ENCODE results near the gene PLBD2.

The PLBD2 gene

DNA sequence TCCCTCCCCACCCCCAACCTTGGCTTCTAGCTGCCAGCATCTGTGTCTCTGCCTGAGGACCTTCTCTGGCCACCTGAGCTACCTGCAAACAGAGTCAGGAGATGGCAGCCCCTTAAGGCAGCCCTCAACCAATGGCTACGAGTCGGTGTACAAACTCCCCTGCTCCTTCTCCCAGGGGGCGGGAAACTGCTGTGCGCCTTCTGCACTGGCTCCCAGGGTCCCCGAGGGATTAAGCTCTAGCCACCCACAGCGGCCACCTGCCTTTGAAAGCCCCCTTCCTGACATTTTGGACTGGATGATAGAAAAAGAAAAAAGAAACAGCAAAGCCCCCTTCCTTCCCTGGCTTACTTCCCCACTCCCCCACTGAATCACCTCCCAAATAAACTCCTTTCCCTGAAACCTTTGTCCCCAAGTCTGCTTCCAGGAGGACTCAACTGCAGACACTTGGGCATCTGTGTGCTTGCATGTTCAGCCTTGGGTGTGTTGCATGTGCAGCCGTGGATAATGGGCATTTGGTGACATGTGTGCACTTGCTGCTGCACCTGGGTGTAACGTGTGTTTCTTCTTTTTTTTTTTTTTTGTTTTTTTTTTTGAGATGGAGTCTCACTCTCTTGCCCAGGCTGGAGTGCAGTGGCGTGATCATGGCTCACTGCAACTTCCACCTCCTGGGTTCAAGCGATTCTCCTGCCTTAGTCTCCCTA lies 39.3 kb downstream of the PLBD2 start:
- peak in 1 of 2 experiments; percentile 50 for DNase-seq

DNA sequence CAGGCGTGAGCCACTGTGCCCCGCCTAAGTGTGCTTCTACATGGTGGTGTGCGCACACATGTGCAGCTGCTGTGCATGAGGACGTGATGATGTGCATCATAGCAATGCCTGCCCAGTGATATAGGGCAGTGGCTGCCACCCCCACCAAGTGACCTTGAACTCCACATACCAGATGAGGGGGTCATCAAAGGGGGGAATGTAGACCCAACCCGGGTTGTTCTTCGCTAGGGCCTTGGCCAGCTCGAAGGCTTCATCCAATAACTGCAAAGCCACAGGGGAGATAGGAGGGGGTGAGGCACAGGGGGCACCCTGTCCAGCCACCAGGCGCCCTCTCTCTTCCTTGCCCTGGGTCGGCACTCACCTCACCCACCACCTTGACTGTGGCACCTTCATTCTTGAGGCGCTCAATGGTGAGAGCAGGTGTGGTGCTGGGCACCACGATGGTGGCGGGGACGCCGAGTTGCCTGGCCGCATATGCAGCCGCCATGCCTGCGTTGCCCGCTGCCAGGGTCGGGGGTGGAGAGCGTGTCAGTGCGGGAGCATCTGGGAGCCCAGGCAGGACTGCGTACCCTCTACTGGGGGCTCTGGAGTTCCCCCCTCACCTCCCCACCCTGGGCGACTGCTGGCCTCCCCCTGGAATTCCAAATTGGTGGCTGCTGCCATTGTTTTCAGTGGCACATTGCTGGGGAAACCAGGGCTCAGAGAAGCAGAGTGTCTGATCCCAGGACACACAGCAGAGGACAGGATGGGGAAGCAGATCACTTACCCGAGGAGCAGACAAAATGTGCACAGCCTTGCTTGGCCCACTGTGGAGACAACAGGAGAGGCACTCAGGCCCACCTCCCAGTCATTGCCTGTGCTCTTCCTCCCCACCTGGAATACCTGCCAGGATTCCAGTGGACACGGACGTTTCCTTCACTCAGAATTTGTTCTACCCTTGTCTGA lies 40.2 kb downstream of the PLBD2 start:
- no peak for DNase-seq

DNA sequence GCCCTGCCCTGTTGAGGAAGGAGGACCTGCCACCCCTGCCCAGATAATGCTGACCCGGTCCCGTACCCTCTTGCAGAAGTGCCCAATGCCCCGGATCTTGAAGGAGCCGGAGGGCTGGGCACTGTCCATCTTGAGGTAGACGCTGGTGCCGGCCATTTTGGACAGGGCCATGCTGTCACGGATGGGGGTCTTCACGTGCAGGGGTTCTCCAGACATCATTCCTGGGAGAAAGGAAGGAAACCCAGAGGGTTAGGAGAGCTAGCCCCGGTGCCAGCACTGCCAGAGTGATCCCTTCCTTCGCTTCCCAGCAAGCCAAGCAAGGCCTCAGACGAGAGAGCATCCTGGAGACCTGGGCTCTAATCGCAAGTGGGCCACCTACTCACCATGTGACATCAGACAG lies 41.1 kb downstream of the PLBD2 start:
- no peak for DNase-seq

DNA sequence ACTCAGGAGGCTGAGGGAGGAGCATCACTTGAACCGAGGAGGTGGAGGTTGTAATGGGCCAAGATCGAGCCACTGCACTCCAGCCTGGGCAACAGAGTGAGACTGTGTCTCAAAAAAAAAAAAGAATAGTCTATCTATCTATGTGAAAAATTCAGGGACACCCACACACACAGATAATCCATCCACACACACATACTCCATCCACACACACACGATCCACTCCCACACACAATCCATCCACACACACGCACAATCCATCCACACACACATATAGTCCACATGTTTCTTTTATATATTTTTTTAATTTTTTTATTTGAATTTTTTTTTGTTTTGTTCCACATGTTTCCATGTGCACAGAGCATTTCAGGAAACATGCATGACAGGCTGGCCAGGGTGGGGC lies 42.0 kb downstream of the PLBD2 start:
- no peak for DNase-seq

DNA sequence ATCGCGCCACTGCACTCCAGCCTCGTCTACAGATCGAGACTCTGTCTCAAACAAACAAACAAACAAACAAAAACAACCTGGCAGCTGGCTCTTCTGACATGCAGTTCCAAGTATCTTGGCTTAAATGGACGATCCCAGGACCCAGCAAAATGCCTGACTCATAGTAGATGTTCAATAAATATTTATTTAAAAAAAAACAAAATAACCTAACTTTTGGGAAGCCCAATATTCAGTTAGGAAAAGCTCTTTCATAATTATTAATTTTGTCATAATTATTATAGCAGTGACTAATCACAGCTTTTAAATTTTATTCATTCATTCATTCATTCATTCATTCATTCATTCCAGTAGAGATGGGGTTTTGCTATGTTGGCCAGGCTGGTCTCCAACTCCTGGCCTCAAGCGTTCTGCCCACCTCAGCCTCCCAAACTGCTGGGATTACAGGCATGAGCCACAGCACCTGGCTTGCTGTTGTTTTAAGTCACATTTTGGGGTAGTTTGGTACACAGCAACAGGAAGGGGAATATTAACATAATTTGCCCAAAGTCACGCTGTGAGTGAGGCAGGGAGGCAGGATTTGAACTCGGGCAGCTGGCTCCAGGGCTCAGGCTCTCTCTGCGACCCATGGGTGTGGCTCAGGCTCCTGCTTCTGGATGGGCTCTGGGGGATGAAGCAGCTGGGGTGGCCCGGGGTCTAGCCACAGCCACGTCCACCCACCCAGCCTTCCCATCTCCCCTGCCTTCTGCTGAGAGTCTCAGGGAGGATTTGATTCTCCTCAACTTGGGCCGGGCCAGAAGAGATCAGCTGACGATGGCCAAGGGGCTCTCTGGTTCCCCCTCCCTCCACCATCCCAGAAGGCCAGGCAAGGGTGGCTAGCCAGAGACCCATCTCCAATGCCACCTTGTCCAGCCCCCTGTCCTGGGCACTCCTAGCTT lies 42.9 kb downstream of the PLBD2 start:
- no peak for DNase-seq

DNA sequence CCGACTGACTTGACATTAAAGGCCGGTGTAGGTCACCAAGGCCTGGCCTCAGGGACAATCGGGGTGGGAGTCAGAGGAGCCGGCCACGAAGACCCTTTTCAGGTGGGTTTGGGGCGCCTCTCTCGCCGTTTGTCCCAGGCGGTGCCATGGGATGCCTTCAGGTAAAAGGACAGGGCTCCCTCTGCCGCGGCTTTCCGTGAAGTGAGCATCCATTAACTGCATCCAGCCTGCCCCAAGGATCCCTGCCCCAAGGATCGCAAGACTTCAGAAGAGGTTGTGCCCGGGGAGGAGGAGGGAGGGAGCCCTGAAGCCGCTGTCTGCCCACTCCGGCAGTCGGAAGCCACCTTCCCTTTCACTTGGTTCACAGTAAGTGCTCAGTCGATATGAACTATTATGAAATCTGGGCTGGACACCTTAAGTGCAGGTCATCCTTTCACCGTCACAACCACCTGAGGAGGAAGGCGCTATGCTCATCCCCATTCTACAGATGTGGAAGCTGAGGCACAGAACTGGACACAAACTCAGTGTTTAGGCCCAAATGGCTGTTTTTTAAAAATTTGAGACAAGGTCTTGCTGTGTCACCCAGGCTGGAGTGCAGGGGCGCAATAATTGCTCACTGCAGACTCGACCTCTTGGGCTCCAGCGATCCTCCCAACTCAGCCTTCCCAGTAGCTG lies 44.3 kb downstream of the PLBD2 start:
- no peak for DNase-seq

DNA sequence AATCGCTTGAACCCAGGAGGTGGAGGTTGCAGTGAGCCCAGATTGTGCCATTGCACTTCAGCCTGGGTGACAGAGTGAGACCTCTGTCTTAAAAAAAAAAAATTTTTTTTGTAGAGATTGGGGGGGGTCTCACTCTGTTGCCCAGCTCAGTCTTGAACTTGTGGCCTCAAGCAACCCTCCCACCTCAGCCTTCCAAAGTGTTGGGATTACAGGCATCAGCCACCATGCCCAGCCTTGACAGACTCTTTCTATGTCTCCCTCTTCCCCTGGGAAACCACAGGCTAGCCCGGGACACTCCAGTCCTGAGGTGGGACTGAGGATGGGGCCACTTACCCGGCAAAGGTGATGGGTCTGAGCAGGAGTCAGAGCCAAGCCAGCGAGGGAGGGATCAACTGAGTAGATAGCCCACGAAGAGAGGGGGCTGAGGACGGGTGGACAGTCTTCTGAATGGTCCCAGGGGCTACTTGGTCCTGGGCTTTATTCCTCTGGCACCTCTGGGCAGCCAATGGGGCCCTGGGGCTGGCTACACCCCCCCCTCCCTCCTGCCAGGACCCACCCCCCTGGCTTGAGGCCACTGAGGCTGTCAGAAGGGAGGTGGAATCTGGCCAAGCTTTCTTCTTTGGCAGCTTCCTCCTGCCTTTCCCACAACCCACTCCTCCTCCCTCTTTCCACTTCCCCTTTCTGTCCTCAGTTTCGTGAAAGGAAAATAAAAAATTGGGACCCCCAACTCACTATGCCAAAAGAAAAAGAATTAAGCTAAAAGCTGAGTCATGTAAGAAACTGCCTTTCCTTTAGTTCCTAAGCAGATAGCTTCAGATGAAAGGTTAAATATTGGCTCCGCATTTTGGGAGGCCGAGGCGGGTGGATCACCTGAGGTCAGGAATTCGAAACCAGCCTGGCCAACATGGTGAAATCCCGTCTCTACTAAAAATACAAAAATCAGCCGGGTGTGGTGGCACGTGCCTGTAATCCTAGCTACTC lies 45.3 kb downstream of the PLBD2 start, which contains the start of gene SDS:
SDS (minus strand) TSS at position 453 of the 981 bp plus-strand sequence. CDS start 4,179 bp downstream, outside the sequence.
- DNase-seq: no peak

DNA sequence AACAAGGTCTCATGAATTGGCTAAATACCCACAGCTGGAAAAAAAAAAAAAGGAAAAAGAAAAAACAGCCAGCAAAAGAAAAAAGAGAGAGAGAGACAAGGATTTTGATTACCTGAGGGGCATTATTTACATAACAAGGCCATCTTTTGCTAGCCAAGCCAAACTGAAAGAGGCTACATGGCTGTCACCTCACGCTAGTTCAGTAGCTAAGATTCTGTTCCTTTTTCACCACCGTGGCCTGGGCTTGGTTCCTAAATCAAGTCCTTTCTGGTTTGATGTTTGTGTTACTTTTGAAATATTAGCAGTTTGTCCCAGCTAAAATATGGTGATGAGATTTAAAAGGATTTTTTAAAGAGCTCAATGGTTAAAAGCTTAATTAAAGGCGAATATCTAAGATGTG lies 47.3 kb downstream of the PLBD2 start:
- DNase-seq: no peak

DNA sequence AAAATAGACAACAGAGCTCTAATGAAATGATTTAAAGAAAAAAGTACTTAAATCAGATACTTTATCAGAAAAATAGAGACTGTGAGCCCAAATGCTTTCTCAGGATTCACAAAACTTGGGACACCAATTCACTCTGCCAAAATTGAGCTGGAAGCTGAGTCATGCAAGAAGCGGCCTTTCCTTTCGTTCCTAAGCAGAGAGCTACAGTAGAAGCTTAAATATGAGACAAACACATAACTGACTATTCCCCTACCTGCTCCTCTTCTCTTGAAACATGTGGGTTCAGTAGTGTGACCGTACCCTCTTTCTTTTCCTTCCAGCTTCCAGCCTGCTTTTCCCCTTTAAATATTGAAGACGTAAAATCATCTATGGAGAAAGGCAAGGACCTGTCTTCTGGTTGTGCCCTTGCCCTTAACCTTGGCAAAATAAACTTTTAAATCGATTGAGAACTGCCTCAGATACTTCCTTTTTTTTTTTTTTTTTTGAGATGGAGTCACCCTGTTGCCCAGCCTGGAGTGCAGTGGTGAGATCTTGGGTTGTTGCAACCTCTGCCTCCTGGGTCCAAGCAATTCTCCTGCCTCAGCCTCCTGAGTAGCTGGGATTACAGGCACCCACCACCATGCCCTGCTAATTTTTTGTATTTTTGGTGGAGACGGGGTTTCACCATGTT lies 49.7 kb downstream of the PLBD2 start:
- no peak for DNase-seq

DNA sequence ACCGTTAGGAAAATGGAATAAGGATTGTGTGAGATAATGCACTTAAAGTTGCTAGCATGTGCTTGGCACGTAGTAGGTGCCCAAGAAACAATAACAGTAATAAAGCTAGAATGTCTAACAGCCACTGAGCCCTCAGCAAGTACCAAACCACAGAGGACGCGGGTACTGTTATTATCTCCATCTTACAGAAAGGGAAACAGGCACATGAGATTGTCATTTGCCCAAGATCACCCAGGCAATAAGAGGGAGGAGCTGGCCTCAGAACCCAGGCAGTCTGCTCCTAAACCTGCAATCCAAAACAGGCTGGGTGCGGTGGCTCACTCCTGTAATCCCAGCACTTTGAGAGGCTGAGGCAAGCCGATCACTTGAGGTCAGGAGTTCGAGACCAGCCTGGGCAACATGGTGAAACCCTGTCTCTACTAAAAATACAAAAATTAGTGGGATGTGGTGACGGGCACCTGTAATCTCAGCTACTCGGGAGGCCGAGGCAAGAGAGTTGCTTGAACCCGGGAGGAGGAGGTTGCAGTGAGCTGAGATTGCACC lies 50.4 kb downstream of the PLBD2 start:
- no peak for DNase-seq

DNA sequence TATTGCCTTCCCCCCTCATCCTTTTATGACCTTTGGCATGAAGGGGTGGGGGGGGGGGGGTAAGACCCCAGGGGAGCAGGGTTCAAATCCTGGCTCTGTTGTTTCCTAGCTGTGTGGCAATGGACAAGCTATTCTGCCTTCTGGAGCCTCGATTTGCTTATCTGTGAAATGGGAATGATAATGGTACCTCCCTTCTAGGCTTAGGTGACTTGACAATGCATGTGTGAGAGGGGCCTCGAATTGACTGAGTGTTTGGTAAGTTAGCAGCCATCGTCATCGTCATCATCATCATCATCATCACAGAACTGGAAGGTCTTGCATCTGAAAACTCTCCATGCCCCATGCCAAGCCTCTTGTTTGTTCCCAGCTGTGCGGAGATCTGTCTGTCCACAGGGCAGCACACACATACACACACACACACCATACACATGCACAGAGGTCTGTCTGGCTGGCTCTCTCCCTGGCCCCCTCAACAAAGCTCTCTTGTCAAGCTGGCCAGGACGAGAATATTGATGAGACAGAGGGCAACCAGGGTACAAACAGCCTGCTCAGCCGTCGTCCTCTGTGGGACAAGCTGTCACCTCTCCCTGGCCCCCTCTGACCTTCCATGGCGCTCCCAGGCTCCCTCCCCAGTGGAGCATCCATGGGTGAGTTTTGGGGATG lies 51.2 kb downstream of the PLBD2 start:
- no peak for DNase-seq

DNA sequence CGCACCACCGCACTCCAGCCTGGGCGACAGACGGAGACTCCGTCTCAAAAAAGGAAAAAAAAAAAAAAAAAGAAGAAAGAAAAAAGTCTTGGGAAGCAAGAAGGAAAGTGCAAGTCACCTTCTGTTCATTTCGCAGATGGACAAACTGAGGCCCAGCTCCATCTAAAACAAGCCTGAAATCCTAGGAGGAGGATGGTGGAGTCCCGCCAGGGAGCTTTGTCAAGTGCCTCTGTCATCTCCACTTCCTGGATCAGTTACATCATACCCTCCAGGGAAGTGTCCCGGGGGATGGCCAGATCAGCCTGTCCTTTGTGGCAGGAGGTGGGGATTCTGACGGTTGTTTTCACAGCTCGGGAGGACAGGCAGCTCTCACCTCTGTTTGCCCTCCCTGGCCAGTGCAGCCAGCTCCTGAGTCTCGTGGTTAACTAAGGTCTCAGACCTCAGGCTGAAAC lies 55.1 kb downstream of the PLBD2 start:
- DNase-seq: no peak

DNA sequence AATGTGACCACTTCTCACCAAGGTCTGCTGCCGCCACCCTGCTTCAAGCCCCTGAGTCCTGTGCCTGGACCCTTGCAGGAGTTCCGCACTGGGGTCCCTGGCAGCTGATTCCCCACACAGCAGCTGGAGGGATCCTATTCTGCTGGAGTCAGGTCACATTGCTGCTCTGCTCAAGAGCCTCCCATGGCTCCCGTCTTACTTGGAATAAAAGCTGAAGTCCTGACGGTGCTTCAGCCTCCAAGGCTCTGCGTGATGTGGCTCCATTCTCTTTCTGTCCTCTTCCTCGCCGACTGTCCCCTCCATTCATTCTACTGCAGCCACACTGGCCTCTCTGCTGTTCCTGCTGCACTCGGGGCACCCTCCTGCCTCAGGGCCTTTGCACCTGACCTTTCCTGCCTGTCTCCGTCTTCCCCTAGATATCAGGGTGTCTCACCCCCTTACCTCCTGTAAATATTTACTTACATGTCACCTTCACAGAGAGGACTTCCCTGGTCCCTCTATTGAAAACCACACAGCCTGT lies 56.2 kb downstream of the PLBD2 start:
- no peak for DNase-seq

DNA sequence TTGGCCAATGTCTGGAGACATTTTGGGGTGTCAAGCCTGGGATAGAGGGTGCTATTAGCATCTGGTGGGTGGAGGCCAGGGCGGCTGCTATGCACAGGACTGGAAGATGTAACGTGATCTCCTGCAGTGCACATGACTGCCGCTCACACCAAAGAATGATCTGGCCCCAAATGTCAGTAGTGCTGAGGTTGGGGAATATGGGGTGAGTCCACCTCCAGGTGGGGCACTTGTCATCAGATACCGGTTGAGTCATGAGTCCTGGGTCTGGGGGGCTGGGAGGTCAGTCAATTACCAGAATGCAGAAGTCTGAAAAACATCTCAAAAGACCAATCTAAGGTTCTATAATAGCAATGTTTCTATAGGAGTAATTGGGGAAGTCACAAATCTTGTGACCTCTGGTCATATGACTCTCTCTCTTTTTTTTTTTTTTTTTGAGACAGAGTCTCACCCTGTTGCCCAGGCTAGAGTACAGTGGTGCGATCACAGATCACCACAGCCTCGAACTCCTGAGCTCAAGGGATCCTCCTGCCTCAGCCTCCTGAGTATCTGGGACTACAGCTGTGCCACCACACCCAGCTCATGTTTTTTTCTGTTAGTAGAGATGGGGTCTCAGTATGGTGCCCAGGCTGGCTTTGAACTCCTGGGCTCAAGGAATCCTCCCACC lies 57.8 kb downstream of the PLBD2 start:
- peak in 1 of 2 experiments; percentile 10 for DNase-seq

DNA sequence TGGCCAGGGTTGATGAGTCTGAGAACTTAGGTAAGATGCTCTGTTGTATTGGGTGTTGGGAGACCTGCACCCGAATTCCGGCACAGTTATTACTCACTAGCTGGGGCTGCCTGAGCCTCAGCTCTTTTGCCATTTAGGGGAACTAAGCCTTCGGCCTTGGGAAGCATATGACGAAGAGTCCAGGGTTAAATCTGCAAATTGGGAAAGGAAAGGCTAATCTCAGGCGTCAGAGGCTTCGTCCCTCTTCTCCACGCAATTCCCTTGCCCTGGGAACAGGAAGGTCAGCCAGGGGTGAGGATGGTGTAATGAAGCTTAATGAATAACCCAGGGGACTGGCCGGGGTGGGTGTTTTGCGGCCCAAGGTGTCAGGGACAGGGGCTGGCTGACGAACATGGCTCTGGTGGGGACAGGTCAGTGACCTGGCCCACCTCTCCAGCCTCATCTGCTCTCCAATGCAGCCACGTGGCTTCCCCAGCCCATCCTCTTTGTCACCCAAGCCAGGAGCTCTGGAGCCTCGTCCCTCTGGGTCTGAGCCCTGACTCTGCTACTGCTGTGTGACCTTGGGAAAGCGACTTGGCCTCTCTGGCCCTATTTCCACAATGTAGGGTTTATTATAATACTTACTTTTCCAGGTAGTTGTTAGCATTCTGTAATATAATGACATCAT lies 60.0 kb downstream of the PLBD2 start:
- DNase-seq: no peak

DNA sequence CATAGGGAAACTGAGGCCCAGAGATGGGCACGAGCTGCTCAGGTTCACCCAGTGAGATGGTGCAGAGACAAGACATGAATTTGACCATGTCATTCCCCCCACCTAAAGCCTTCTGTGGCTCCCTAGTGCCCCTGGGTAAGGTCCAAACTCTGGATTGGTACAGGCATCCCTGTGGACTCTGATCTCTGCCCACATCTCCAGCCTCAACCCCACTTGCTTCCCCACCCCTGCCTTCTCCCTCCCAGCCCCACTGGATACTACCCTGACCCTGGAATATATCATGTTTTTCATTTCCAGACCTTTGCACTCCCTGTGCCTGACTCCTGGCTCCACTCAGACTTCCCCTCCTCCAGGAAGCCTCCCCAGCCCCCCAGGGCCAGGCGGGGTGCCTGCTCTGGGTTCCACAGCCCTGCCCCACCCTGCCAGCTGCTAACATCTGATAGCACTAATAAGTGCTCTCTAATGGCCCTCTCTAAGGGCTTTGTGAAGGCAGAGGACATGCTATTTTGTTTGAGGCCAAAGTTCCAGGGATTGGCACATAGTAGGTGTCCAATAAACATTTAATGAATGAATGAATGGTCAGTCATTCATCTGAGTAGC lies 62.7 kb downstream of the PLBD2 start:
- DNase-seq: no peak

DNA sequence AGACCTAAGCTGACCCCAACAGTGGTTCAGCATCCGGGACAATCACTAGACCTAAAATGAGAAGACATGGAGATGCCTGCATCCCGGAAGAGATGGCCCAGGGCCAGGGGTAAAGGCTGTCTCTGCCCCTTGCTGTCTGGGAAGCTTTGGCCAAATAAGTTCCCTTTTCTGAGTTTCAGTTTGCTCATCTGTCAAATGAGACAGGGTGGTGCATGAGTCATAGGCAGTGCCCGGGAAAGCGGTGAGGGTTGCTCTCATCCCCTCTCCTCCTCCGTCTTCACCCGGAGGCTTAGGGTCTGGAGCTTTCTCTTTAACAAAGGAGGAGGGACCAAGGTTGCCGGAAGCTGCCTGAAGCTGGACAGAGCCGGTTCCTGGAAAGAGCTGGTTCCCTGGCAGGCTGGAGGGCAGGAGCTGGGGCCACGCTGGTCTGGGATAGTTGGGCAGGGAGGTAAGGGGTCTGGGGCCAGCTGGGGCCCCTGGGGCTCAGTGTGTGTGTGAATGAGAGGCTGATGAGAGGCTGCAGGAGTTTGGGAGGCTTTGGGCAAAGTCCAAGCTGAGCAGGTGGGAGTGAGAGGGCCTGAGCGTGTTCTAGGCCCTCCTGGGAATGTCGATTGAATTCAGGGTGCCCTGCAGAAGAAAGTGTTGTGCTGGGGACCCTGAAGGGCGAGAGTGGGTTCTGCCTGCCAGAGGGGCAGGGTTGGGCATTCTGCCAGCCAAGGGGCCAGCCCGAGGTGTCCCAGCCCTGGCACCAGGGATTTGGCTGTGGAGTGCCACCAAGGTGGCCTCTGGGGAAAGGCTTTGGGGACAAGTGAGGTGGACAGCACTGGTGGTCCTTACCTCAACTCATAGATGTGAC lies 63.9 kb downstream of the PLBD2 start, which contains the start of gene SDSL:
SDSL (plus strand) TSS at position 351 of the 856 bp plus-strand sequence. CDS start 5,603 bp downstream, outside the sequence.
- DNase-seq: no peak
